ENCODE measurements around the gene CASP8AP2.
"Not testable (repeated sequence)": the region's sequence is repeated elsewhere in the genome, so short reads cannot be mapped to it uniquely, and the experiment has no call there.

CASP8AP2 gene

GRCh38 chr6:89819336-89820130 lies 10.1 kb upstream of the CASP8AP2 start, which contains the start of gene MDN1:
Gene MDN1 (minus strand): TSS chr6:89819794. CDS start chr6:89819607, 187 bp downstream.
- DNase-seq (ENCODE audit: low read depth) = peak; percentile 91

DNA sequence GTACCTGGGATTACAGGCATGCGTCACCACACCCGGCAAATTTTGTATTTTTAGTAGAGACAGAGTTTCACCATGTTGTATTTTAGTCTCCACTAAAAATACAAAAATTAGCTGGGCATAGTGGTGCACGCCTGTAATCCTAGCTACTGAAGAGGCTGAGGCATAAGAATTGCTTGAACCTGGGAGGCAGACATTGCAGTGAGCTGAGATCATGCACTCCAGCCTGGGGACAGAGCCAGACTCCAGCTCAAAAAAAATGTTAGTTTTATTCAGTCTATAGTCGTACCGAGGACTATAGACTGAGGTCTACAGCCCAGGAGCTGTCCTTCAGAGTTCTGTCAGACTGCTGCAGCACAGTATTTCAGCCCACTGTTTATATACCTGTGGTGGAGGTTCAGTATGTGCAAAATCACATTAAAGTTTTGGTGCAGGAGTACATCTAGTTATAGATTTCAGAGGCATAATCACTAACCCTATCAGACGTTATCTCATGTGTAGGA lies 3.6 kb upstream of the CASP8AP2 start:
- peak; percentile 15 for DNase-seq (ENCODE audit: low read depth)

- DNase-seq (ENCODE audit: low read depth) = not testable (repeated sequence)
Observed at GRCh38 chr6:89828475-89828987, 1.1 kb upstream of the CASP8AP2 start.

GRCh38 chr6:89828988-89829471 lies 650 bp upstream of the CASP8AP2 start:
- DNase-seq (ENCODE audit: low read depth) = peak; percentile 12

- DNase-seq (ENCODE audit: low read depth) = no peak
Observed at GRCh38 chr6:89830170-89830809, 610 bp downstream of the CASP8AP2 start.

- no peak for DNase-seq (ENCODE audit: low read depth)
Observed at GRCh38 chr6:89834884-89835792, 5.5 kb downstream of the CASP8AP2 start.

GRCh38 chr6:89836639-89837222 lies 7.1 kb downstream of the CASP8AP2 start:
- no peak for DNase-seq (ENCODE audit: low read depth)

- no peak for DNase-seq (ENCODE audit: low read depth)
Observed at GRCh38 chr6:89840538-89840937, 10.9 kb downstream of the CASP8AP2 start.

- peak; percentile 13 for DNase-seq (ENCODE audit: low read depth)
Observed at GRCh38 chr6:89842228-89842627, 12.5 kb downstream of the CASP8AP2 start.

GRCh38 chr6:89843070-89843469 lies 13.4 kb downstream of the CASP8AP2 start:
- DNase-seq (ENCODE audit: low read depth) = peak; percentile 13

DNA sequence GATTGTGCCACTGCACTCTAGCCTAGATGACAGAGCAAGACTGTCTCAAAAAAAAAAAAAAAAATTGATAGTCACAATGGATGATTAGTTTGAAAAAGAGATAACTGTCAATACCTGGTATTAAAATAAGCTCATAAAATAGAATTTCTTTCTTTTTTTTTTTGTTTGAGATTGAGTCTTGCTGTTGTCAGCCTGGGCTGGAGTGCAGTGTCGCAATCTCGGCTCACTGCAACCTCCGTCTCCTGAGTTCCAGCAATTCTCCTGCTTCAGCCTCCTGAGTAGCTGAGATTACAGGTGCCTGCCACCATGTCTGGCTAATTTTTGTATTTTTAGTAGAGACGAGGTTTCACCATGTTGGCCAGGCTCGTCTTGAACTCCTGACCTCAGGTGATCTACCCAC lies 17.8 kb downstream of the CASP8AP2 start:
- DNase-seq (ENCODE audit: low read depth) = not testable (repeated sequence)

DNA sequence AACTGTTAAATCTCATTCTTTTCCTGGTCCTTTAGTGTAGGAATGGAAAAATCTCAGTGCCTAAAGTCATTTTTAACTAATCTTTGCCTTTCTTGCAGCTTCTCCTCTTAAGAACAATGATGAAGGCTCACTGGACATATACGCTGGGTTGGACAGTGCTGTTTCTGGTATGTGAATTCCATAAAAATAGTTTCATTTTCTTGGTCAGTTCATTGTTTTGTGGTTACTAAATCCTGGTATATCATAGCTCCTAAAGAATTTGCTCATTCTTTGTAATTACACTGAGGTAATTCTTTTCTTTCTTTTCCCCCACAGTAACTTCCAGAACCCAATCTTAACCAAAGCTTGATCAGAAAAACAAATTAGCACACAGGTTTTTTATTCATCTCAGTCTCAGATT lies 23.4 kb downstream of the CASP8AP2 start:
- no peak for DNase-seq (ENCODE audit: low read depth)

- DNase-seq (ENCODE audit: low read depth) = no peak
Observed at GRCh38 chr6:89858041-89858440, 28.4 kb downstream of the CASP8AP2 start.

DNA sequence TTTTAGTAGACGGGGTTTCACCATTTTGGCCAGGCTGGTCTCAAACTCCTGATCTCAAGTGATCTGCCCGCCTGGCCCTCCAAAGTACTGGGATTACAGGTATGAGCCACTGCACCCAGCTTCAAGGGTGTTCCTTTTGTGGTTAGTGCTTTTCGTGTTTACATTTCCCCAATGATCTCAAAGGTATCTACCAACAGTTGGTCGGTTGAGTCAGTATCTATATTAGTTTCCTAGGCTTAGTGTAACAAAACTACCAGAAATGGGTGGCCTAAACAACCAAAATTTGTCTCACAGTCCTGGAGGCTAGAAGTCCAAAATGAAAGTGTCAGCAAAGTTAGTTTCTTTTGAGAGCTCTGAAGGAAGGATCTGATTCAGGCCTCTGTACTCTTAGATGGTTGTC lies 30.1 kb downstream of the CASP8AP2 start:
- no peak for DNase-seq (ENCODE audit: low read depth)

- DNase-seq (ENCODE audit: low read depth) = no peak
Observed at GRCh38 chr6:89862273-89862672, 32.6 kb downstream of the CASP8AP2 start.

DNA sequence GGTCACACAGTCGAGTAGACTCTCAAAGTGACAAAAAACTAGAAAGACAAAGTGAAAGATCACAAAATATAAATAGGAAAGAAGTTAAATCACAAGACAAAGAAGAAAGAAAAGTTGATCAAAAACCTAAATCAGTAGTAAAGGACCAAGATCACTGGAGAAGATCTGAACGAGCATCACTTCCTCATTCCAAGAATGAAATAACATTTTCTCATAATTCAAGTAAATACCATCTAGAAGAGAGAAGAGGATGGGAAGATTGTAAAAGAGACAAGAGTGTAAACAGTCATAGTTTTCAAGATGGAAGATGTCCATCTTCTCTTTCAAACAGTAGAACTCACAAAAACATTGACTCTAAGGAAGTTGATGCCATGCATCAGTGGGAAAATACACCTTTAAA lies 33.0 kb downstream of the CASP8AP2 start:
- DNase-seq (ENCODE audit: low read depth) = no peak

- no peak for DNase-seq (ENCODE audit: low read depth)
Observed at GRCh38 chr6:89866024-89866678, 36.5 kb downstream of the CASP8AP2 start.

GRCh38 chr6:89873721-89874120 lies 44.0 kb downstream of the CASP8AP2 start:
- no peak for DNase-seq (ENCODE audit: low read depth)

- no peak for DNase-seq (ENCODE audit: low read depth)
Observed at GRCh38 chr6:89874438-89874837, 44.8 kb downstream of the CASP8AP2 start.

GRCh38 chr6:89886378-89887120 lies 56.9 kb downstream of the CASP8AP2 start:
- no peak for DNase-seq (ENCODE audit: low read depth)

Data from fibroblast of gingiva (primary cell).